B cell (primary cell): ENCODE results near the gene DYRK1A. TPM values are rescaled to one million over a fixed set of nuclear protein-coding genes. Genes with fewer than 3 reads are reported as not detected.

Source experiments
- ATAC-seq: fragments of 200-7000 bp; cut with Tn5 transposase; one replicate; pipeline ENCODE4 v1.10.0; 2021; ENCODE audit warnings: low read depth, mild to moderate bottlenecking, moderate number of reproducible peaks, moderate library complexity
- CTCF ChIA-PET: fragments of 350-600 bp; sonication (Branson Sonifier 250); formaldehyde crosslinking; loops from one replicate; lab custom pipeline; 2021; ENCODE audit warnings: antibody characterized with exemption, inconsistent platforms; lab: Charles Lee
- POLR2A ChIA-PET: fragments of 350-600 bp; sonication (Branson Sonifier 250); formaldehyde crosslinking; loops from one replicate; lab custom pipeline; 2021; ENCODE audit warnings: antibody characterized with exemption; lab: Charles Lee
- DNase-seq: peaks from one replicate; pipeline ENCODE4 v3.0.0; 2013
- H2AFZ ChIP-seq: 2 replicates; pipeline ENCODE4 v1.6.1; 2012; ENCODE audit warnings: mild to moderate bottlenecking, low read depth, low read length; ENCODE audit not compliant: insufficient read depth, poor library complexity, severe bottlenecking
- H3K27ac ChIP-seq, 2 donors: 1 replicate in 1 of 2; 2 replicates in 1 of 2; pipeline ENCODE4 v1.5.1; 2012 to 2013; ENCODE audit warnings: low read length in 2 of 2, mild to moderate bottlenecking in 2 of 2, moderate library complexity in 1 of 2
- H3K27me3 ChIP-seq, 4 experiments: fragments of 200-600 bp in 1 of 4; sonication (generic) in 1 of 4; replicated peaks in 1 of 4; 1 replicate in 2 of 4; 2 replicates in 2 of 4; pipeline versions ENCODE4 v1.6.1 to v1.7.0; 2013 to 2016; ENCODE audit warnings: low read length in 3 of 4, mild to moderate bottlenecking in 2 of 4, mixed read lengths in 1 of 4, moderate library complexity in 1 of 4; ENCODE audit not compliant: insufficient read depth in 4 of 4, control insufficient read depth in 3 of 4; ENCODE audit errors: control extremely low read depth in 1 of 4
- H3K36me3 ChIP-seq, 2 experiments: replicated peaks in 1 of 2; 1 replicate in 1 of 2; 2 replicates in 1 of 2; pipeline versions ENCODE4 v1.6.1 to v1.7.1; 2013; ENCODE audit warnings: low read length in 1 of 2; ENCODE audit not compliant: insufficient read depth in 2 of 2, control insufficient read depth in 1 of 2; ENCODE audit errors: control extremely low read depth in 1 of 2, extremely low read depth in 1 of 2
- H3K4me1 ChIP-seq, 2 donors: fragments of 200-600 bp in 1 of 2; sonication (generic) in 1 of 2; 1 replicate in 1 of 2; 2 replicates in 1 of 2; pipeline versions ENCODE4 v1.5.1 to v1.6.1; 2013 to 2017; ENCODE audit warnings: low read length in 2 of 2; ENCODE audit not compliant: control insufficient read depth in 2 of 2, insufficient read depth in 2 of 2
- H3K4me2 ChIP-seq: replicated peaks from 2 replicates; pipeline ENCODE3; 2012; ENCODE audit warnings: mild to moderate bottlenecking, low read depth, low read length; ENCODE audit not compliant: poor library complexity, severe bottlenecking
- H3K4me3 ChIP-seq, 5 experiments: fragments of 200-600 bp in 1 of 5; sonication (generic) in 1 of 5; 1 replicate in 3 of 5; 2 replicates in 2 of 5; pipeline versions ENCODE4 v1.5.1 to v1.7.0; 2011 to 2016; ENCODE audit warnings: low read length in 4 of 5, mild to moderate bottlenecking in 4 of 5, low read depth in 2 of 5, control low read depth in 1 of 5, moderate library complexity in 1 of 5; ENCODE audit not compliant: insufficient read depth in 1 of 5; ENCODE audit errors: control extremely low read depth in 1 of 5, extremely low read depth in 1 of 5
- H3K79me2 ChIP-seq: fragments of 200-600 bp; sonication (generic); one replicate; pipeline ENCODE4 v1.6.0; 2016; ENCODE audit warnings: low read length; ENCODE audit not compliant: control insufficient read depth, insufficient read depth
- H3K9ac ChIP-seq: fragments of 200-600 bp; sonication (generic); 2 replicates; pipeline ENCODE4 v1.6.1; 2017; ENCODE audit warnings: mild to moderate bottlenecking, low read length, moderate library complexity
- H3K9me3 ChIP-seq, 3 donors: one replicate each; pipeline versions ENCODE4 v1.6.1 to v1.7.1; 2013; ENCODE audit warnings: low read length in 2 of 3; ENCODE audit not compliant: control insufficient read depth in 2 of 3, insufficient read depth in 1 of 3; ENCODE audit errors: control extremely low read depth in 1 of 3
- H4K20me1 ChIP-seq: 2 replicates; pipeline ENCODE4 v1.6.0; 2012; ENCODE audit warnings: mild to moderate bottlenecking, low read length; ENCODE audit not compliant: insufficient read depth, control insufficient read depth, poor library complexity, severe bottlenecking
- H3K27ac Mint-ChIP-seq: one replicate; pipeline ENCODE4 v1.8.0; 2021; ENCODE audit warnings: mixed read lengths
- H3K27me3 Mint-ChIP-seq: one replicate; pipeline ENCODE4 v1.8.0; 2021; ENCODE audit warnings: mixed read lengths
- H3K4me1 Mint-ChIP-seq: one replicate; pipeline ENCODE4 v1.8.0; 2021; ENCODE audit warnings: mixed read lengths
- H3K4me3 Mint-ChIP-seq: one replicate; pipeline ENCODE4 v1.8.0; 2021; ENCODE audit warnings: mixed read lengths
- H3K9me3 Mint-ChIP-seq: one replicate; pipeline ENCODE4 v1.8.0; 2022; ENCODE audit warnings: mixed read lengths; ENCODE audit not compliant: insufficient read depth
- EZH2 ChIP-seq: IDR thresholded peaks from 2 replicates; pipeline ENCODE4 v1.6.1; 2012; ENCODE audit warnings: borderline replicate concordance, low read depth, mild to moderate bottlenecking, moderate library complexity, low read length; ENCODE audit not compliant: insufficient read depth, poor library complexity, severe bottlenecking
- WGBS: methylation state at CpG from one replicate; pipeline ENCODE4 v1.1.5; 2013; ENCODE audit warnings: missing lambda C conversion rate; ENCODE audit not compliant: insufficient coverage; 5-methylcytosine and 5-hydroxymethylcytosine counted together
- intact Hi-C: fragments of 100-400 bp; cut with micrococcal nuclease; formaldehyde crosslinking; loops from one replicate; pipeline ENCODE4 v1.10.0; 2022
- polyA plus RNA-seq: library from polyadenylated mRNA; depleted of rRNA; stranded (reverse); fragments of >200 nt; gene quantifications from 2 replicates; pipeline ENCODE4 v1.2.3, GENCODE V29; 2012
- total RNA-seq, 2 donors: library from RNA; stranded (reverse); fragments of 120-200 nt in 1 of 2; gene quantifications; 1 replicate in 1 of 2; 2 replicates in 1 of 2; pipeline versions ENCODE4 v1.2.3 to v1.2.4, GENCODE V29; 2013 to 2022
- TF ChIP-seq, protein P1 (sequence below): fragments of 200-600 bp; IDR thresholded peaks from one replicate; pipeline ENCODE4 v1.8.0; 2022; ENCODE audit warnings: antibody characterized with exemption, mild to moderate bottlenecking

The DYRK1A gene
- total and polyA plus RNA-seq, 2 donors (not counting 1 experiment from before 2014, with no cell fraction given): 46.6 to 147 TPM

- under 1% methylated on average over 69 of the region's 106 CpGs for WGBS
- intact Hi-C loops: loop anchor here (1.0 to 10.0 kb wide), 10 partner anchors 97 to 1301 kb away; partner anchors contain the start of genes DOP1B, MORC3, PIGP and SETD4
- peak; percentile 86 for DNase-seq
- Mint-ChIP-seq H3K9me3 (no peaks in the 10 kb centered on the region), H3K4me3 (peak overlapping the region; percentile 99), H3K27me3 (no peaks in the 10 kb centered on the region), H3K27ac (peak overlapping the region; percentile 100), H3K4me1 (peaks cover 39% of the 10 kb centered on the region)
- Histone ChIP-seq H3K79me2 (peaks cover 33% of the 10 kb centered on the region), H3K4me3 (peak overlapping the region; percentile 71 to 94 (median 87)), H3K36me3 (no peaks in the 10 kb centered on the region), H4K20me1 (peaks cover 21% of the 10 kb centered on the region), H3K27ac (peak overlapping the region; percentile 93 to 98), H3K4me2 (peak overlapping the region; percentile 84), H3K9ac (peak overlapping the region; percentile 94), H2AFZ (peak overlapping the region; percentile 70), H3K4me1 (peaks cover 32 to 36% of the 10 kb centered on the region in 2 donors), H3K27me3 (no peaks in the 10 kb centered on the region), H3K9me3 (no peaks in the 10 kb centered on the region)
- TF ChIP-seq, protein P1, sequence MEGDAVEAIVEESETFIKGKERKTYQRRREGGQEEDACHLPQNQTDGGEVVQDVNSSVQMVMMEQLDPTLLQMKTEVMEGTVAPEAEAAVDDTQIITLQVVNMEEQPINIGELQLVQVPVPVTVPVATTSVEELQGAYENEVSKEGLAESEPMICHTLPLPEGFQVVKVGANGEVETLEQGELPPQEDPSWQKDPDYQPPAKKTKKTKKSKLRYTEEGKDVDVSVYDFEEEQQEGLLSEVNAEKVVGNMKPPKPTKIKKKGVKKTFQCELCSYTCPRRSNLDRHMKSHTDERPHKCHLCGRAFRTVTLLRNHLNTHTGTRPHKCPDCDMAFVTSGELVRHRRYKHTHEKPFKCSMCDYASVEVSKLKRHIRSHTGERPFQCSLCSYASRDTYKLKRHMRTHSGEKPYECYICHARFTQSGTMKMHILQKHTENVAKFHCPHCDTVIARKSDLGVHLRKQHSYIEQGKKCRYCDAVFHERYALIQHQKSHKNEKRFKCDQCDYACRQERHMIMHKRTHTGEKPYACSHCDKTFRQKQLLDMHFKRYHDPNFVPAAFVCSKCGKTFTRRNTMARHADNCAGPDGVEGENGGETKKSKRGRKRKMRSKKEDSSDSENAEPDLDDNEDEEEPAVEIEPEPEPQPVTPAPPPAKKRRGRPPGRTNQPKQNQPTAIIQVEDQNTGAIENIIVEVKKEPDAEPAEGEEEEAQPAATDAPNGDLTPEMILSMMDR: no peak
- no peak for TF ChIP-seq EZH2
- POLR2A ChIA-PET: interaction anchor here (1.0 to 2.5 kb wide), 5 partner anchors 98 to 399 kb away, joined by 4 to 25 read pairs (median 5); partner anchors contain the start of genes HLCS and VPS26C
- peak; percentile 54 for ATAC-seq
- CTCF ChIA-PET: interaction anchor here (1.0 to 1.6 kb wide), 4 partner anchors 76 to 375 kb away, joined by 3 to 5 read pairs (median 4); partner anchors contain the start of gene VPS26C
These were observed 774 bp upstream of the DYRK1A start for GRCh38 chr21:37365517-37366481.
